HG03575 (cell line): ENCODE results near the gene GJA4.
"Not testable (repeated sequence)": the region's sequence is repeated elsewhere in the genome, so short reads cannot be mapped to it uniquely, and the experiment has no call there.

Experiments used
- ATAC-seq: cut with Tn5 transposase; IDR thresholded peaks from one replicate; pipeline ENCODE4 v1.9.1; 2021; ENCODE audit not compliant: unreplicated experiment, insufficient number of reproducible peaks, low FRiP score; ENCODE audit errors: extremely low read depth

GJA4 gene

GRCh38 chr1:34762474-34763141 is 30.2 kb upstream of the GJA4 start:
- ATAC-seq, result no peak

- no peak for ATAC-seq
Observed at GRCh38 chr1:34763142-34763781, 29.5 kb upstream of the GJA4 start.

- no peak for ATAC-seq
Observed at GRCh38 chr1:34768856-34769255, 23.9 kb upstream of the GJA4 start.

- no peak for ATAC-seq
Observed at GRCh38 chr1:34770891-34771504, 21.8 kb upstream of the GJA4 start.

GRCh38 chr1:34771573-34772371 is 21.0 kb upstream of the GJA4 start:
- no peak for ATAC-seq

GRCh38 chr1:34773114-34773513 is 19.7 kb upstream of the GJA4 start:
- not testable (repeated sequence) for ATAC-seq

GRCh38 chr1:34774957-34775356 is 17.8 kb upstream of the GJA4 start:
- ATAC-seq, result no peak

GRCh38 chr1:34776911-34777310 is 15.9 kb upstream of the GJA4 start:
- ATAC-seq, result no peak

- no peak for ATAC-seq
Observed at GRCh38 chr1:34777519-34778321, 15.1 kb upstream of the GJA4 start.

GRCh38 chr1:34778381-34778780 is 14.4 kb upstream of the GJA4 start:
- no peak for ATAC-seq

- ATAC-seq, result no peak
Observed at GRCh38 chr1:34779005-34779404, 13.8 kb upstream of the GJA4 start.

GRCh38 chr1:34779526-34779925 is 13.3 kb upstream of the GJA4 start:
- ATAC-seq, result no peak

GRCh38 chr1:34779962-34780361 is 12.8 kb upstream of the GJA4 start:
- ATAC-seq, result no peak

- no peak for ATAC-seq
Observed at GRCh38 chr1:34780528-34780927, 12.3 kb upstream of the GJA4 start.

GRCh38 chr1:34781071-34781843 is 11.5 kb upstream of the GJA4 start, which contains the start of gene GJB3:
Gene GJB3, plus strand, starts transcription at chr1:34781214. Its CDS starts 3,549 bp downstream, at chr1:34784763.
- no peak for ATAC-seq

- no peak for ATAC-seq
Observed at GRCh38 chr1:34781844-34782391, 10.9 kb upstream of the GJA4 start.

- ATAC-seq, result no peak
Observed at GRCh38 chr1:34784751-34785221, 8.0 kb upstream of the GJA4 start.
